ENCODE results near the gene APLP2.

The APLP2 gene

DNA sequence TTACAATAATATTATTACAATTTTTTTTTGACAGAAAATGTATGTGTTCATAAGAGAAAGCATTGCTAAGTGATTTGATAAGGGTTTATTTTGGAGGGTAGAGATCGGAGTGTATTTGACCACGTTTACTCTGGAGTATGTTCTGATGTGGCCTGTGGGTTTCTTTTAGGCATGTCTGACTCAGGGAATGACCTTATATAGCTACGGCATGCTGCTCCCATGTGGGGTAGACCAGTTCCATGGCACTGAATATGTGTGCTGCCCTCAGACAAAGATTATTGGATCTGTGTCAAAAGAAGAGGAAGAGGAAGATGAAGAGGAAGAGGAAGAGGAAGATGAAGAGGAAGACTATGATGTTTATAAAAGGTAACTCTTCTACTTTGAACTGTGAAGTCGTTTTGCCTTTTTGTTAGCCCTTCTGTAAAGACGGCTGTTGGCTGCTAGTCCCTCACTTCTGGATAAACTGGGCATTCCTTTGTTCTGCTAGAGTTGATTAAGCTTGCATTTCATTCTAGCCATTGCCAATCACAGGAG lies 51.8 kb downstream of the APLP2 start:
- DNase-seq: no peak

DNA sequence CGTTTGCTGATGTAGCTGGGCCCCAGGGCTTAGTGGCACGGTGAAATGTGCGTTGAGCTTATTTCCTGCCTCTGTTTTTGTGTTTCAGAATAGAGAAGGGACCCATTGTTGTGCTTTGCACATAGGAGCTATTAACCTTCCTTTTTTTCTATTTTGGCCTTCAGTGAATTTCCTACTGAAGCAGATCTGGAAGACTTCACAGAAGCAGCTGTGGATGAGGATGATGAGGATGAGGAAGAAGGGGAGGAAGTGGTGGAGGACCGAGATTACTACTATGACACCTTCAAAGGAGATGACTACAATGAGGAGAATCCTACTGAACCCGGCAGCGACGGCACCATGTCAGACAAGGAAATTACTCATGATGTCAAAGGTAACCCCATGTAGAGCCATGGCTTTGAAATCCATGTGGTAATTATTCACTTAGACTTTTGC lies 52.5 kb downstream of the APLP2 start:
- no peak for DNase-seq

DNA sequence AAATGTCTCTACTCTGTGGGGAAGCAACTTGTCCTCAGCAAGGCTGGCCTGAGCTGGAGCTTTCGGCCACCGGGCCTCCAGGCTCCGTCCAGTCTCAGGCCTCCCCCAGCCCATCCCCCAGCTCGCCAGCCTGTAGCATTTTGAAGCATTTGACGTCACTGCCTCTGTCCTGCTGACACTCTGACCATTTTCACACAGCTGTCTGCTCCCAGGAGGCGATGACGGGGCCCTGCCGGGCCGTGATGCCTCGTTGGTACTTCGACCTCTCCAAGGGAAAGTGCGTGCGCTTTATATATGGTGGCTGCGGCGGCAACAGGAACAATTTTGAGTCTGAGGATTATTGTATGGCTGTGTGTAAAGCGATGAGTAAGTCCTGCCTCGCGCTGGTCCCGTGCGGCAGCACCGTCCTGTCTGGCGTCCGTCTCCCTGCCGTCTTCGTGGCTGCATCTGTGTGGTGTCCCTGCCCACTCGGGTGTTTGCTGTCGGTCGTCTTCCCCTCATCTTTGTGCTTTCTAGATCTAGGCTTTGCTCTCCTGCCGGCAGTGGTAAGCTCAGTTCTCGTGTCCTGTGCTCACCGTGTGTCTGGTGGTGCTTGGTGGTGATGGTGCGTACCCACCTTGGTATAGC lies 53.8 kb downstream of the APLP2 start:
- no peak for DNase-seq

DNA sequence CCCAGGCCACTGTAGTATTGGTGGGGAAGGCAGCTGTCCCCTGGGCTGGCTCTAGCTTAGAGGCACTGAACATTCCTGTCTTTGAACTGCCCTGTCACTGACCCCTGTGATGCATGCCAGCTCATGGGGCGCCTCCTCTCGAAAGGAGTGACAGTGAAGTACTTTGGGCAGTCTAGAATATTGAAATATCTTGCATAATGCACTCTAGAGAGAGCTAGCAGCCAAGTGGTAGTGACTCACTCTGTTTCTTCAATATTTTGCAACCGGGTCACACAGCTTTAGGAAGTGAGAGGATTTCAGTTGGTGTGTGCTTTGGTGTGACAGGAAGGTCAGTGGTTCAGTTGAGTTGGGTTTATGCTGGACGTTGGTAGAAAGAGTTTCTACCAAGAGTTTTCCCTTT lies 54.4 kb downstream of the APLP2 start:
- DNase-seq: no peak

DNA sequence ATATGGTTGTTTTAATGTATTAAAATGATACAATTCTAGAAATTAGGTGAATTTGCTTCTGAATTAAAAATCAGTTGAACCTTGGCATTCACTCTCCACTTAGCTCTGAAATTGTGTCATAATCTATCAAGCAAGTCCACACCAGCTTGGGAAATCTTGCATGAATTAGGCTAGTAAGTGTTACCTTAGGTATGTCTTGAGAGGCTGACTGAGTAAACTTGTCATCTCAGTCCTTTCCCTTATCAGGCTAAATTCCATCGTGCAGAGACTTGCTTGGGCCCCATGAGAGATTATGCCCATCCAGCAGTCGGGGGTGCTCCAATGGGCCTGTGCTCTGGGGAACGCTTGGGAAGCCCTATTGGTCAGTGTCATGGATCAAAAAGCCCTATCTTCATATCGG lies 55.9 kb downstream of the APLP2 start:
- no peak for DNase-seq

DNA sequence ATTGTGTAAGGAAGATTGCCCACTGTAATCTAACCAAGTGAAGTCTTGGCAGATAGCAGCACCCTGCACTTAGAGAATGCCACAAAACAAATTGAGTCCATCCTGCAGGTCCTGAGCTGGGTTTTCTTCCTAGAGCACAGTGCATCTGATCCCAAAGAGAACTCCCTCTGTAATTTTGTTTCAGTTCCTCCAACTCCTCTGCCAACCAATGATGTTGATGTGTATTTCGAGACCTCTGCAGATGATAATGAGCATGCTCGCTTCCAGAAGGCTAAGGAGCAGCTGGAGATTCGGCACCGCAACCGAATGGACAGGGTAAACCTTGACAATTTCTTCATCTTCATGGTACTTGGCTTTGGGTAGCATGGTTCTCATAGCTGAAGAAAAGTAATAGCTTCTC lies 56.8 kb downstream of the APLP2 start:
- DNase-seq: no peak

DNA sequence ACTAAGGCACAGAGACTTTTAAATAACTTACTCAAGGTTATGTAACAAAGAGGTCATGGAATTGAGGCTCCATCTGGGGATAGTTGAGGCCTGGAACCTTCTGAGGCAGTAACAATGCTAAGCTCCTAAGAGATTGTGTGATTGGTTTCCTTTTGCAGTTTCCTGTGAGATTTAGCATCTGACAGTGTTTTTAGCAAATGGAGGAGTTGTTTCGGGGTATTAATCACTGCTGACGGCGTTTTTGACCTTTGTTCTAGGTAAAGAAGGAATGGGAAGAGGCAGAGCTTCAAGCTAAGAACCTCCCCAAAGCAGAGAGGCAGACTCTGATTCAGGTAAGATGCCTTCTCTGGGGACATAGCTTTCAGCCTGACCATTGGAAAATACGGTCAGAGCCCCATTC lies 57.8 kb downstream of the APLP2 start:
- DNase-seq: no peak

DNA sequence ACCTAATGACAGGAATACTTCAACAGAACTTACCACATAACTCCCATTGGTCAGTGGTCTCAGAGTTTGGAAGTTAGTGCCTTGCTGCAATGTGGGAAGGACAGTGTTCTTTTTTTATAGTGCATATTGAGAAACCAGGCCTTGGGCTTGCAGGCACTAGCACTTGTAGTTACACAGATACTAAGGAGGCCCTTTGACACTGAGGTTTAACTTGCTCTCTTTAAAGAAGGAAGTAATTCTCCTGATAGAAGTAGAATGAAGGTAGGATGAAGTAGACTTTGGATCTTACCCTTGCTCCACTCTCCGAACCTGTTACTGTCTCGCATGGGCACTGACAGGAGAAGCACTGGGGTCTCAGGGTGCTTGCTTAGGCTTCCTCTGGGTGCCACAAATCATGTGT lies 58.9 kb downstream of the APLP2 start:
- DNase-seq: no peak

DNA sequence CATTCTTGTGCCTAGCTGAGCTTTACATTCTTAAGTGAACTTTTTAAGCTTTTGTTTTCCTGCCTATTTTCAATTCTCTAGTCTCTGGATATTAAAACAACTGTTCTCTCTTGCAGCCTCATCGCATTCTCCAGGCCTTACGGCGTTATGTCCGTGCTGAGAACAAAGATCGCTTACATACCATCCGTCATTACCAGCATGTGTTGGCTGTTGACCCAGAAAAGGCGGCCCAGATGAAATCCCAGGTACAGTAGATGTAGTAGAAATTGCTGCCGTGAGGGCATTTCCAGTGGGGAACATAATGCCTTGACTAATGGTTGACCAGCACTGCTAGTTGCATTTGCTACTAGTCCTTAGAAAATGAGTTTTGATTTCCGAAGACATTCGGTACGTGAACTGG lies 60.2 kb downstream of the APLP2 start:
- DNase-seq: no peak

DNA sequence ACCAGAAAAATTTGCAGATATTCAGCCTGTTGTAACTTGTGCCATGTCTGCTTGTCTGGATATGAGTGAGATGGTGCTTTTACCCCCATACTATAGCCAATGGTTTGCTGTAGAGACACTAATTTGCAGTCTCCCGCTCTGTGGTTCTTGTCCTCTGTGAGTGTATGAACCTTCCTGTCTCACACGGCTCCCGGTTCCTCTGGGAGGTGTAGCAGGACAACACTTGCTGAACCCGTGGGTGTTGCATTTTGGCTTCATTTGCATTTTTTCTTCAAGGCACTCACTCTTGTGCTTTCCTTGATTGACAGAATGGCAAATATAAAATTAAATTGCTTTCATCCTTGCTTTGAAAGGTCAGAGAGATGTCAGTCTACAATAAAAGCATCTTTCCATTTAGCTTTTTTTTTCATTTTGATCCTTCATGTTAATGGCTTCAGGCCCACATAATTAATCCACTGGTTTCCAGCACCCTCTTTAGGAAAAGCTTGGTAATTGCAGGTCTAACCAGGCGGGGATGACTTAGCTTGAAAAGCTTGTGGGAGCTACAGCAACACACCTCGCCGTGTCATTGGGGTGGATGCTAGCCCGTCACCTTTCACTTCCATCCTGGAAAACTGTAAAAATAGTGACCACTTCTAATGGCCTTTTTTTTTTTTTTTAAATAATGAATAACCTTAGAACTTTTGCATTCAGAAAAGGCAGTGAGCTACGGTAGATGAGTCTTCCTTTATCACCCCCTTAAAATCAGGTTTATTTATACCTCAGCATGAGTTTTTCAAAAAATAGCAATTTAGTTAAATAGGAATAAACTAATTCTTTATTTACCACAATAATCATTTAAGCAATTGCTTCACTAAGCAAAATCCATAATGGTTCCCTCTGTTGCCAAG lies 62.5 kb downstream of the APLP2 start:
- no peak for DNase-seq

DNA sequence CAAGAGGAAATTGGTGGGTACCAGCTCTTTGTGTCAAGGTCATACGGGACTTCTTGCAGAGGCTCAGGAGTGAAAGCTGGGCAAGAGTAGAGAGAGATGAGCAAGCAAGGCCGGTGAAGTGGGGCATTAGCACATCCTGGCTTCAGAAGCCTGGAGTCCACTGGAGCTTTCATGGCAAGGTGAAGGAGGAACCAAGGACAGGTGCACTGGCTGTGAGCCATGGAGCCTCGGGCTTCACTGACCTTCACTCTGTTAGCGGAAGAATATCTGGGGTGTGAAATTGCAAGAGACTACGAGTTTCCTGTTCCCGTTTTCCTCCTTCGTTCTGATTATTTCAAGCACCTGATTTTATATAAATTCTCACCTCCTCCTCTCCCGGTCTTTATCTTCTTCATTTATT lies 64.0 kb downstream of the APLP2 start:
- DNase-seq: no peak

DNA sequence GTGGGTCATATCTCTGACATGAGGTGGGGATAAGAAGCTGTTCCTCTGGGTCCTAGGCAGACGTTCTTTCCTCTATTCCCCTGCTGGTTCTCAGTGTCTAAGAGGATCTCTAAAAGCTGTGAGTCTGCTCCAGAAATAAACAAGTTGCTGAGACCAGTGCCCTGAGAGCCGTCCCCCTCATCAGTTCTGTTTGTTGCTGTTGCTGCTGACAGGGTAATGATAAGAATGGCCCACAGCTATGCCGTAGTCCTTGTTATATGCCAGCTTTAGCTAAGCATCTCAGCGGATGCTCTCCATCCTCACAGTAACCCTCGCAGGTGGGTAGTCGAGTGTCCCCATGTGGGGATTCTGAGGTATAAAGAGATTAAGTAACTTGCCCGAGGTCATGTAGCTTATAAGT lies 66.4 kb downstream of the APLP2 start:
- no peak for DNase-seq

DNA sequence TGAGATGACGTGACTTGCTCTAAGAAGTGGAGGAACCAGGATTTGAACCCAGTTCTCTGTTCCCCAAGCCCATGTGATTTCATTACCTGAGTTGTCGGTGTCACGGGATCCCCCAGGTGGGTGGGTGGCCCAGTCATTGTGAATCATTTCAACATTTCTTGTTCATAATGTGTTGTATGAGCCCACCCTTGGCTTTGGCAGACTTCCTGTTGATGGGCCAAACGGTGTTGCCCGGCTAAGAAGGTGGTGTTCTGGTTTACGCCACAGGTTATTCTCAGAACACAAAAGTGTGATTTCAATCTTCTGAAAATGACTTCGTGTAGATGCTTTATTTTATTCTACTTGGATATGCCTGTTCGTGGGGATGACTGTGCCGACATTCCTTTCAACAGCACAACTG lies 68.3 kb downstream of the APLP2 start:
- DNase-seq: no peak

DNA sequence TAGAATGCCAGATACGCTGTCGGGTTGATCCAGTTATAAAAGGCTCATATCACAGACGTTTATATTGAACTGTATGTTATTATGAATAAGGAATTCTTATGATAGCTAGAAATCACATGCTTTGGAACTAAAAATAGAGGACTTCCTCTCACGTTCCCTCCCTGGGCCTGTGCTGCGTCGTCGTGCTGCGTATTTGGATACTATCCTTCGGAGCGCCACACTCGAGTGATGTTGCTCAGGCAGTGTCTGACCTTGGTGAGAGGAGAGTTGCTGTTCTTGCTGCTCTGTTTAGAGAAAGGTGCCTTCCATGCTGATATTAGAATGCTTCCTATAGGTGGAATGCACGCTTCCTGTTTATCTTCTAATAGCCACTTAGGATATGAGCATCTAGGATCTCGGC lies 69.7 kb downstream of the APLP2 start:
- no peak for DNase-seq

DNA sequence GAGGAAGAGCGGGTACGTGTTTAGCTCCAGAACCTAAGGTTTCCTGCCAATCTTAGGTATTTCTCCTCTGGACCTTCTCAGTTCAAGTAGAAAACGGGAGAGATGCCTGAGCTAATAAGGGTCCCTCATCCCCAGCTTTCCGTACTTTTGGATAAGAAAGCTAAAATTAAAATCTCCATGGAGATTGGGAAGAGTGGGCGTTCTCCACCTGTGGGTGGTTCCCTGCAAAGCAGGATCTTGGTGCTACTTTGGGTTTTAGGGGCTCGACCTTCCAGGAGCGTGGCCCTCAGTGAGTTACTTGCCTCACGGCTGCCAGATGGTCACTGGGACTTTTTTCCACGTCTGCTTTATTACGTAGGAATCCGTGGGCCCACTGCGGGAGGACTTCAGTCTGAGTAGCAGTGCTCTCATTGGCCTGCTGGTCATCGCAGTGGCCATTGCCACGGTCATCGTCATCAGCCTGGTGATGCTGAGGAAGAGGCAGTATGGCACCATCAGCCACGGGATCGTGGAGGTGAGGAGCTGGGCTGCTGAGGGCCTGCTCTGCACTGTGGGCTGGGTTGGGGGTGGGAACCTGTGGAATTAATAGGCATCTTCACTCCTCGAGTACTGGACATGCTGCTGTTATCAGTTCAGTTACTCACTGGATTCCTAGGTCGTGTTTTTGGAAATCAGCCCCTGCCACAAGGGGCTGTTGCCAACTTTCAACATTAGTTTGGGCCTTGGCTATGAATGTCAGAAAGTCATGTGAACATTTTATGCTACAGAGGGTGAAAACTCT lies 72.1 kb downstream of the APLP2 start:
- no peak for DNase-seq

DNA sequence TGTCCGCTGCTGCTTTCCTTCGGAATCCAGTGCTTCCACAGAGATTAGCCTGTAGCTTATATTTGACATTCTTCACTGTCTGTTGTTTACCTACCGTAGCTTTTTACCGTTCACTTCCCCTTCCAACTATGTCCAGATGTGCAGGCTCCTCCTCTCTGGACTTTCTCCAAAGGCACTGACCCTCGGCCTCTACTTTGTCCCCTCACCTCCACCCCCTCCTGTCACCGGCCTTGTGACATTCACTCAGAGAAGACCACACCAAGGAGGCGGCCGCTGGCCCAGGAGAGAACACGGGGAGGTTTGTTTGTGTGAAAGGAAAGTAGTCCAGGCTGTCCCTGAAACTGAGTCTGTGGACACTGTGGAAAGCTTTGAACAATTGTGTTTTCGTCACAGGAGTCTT lies 74.4 kb downstream of the APLP2 start:
- no peak for DNase-seq

DNA sequence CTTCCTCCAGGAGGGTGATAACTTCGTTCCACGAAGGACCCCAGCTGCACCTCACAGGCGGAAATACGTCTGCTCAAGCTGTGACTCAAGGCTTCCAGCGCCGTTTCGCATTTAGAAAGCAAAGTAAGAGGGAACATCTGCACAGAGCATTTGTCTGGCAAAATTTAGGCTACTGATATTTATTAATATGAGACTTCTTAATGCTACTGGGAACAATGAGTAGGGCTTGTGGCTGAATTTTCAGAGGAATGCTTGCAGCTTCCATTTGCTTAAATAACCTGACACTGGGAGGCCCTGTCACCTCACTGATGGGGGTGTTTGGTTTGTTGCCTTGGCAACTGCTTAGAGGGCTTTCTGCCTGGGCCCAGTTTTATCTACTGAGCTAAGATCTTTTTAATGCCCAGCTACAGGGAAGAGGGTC lies 75.2 kb downstream of the APLP2 start:
- DNase-seq: no peak

DNA sequence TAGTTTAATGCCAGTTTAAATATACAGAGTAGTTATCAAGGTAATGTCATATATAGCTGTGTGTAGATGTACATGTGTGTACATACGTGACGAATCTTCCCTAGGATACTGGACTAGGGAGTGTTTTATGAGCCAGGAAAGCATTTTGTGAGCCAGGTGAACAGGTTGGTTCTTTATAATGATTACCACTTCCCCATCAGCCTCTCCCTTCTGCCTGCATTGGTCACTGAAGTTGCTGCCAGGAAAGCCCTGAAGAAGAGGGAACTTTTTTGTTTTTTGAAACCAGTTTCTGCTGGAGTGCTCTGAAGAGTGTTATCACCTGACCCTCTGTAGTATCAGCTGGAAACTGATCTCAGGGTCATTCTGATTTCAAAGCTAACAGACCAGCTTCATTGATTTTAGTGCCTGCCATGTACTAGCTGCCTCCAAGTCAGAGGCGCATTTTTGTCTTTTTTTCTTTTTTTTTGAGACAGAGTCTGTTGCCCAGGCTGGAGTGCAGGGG lies 75.7 kb downstream of the APLP2 start:
- DNase-seq: no peak

DNA sequence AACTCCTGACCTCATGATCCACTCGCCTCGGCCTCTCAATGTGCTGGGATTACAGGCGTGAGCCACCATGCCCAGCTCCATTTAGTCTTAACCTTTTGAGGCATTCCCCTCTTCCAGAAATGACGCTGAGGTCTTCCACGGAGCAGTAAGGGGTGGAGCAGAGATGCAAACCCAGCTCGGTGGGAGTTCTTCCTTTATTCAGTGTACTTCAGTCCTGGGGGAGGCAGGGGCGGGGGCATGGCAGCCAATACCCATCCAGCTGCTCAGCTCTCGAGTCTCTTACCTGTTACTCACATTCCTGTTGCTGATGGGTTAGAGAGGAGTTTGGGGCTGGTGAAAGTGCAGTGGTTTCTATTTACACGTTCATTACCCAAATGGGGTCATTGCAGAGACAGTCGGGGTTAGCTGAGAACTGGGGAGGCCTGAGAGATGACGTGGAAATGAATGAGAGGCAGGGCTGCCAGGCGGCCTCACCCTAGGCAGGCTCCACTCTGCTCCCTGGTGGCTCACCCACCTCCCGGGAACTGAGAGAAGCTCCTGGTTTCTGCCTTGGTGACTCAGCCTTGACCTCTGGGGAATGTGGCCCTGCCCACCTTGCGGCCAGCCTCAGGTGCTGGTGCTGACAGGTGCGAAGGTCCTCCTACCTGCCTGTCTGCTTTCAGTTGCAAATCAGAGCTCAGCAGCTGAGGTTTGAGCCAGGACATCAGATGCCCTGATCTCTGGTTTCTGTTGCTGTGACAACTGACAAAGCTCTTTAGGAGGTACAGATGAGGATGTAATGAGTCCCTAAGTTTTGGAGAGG lies 76.5 kb downstream of the APLP2 start:
- DNase-seq: no peak

DNA sequence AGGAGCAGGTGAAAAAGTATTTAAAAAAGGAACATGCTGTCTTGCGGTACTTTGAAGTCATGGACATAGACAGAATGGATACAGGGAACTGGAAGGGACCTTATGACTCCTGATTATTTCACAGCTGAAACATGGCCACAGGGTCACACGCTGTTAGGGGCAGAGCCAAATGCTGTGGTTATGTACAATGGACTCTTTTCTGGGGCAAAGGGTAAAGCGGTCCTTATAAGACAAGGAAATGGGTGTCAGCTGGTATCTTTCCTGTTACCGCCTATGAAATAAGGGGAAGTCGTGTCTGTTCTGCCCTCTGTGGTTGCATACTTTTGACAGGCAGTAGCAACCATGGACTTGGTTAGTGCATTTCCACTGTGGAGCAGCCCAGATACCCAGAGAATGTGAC lies 77.1 kb downstream of the APLP2 start:
- DNase-seq: no peak

DNA sequence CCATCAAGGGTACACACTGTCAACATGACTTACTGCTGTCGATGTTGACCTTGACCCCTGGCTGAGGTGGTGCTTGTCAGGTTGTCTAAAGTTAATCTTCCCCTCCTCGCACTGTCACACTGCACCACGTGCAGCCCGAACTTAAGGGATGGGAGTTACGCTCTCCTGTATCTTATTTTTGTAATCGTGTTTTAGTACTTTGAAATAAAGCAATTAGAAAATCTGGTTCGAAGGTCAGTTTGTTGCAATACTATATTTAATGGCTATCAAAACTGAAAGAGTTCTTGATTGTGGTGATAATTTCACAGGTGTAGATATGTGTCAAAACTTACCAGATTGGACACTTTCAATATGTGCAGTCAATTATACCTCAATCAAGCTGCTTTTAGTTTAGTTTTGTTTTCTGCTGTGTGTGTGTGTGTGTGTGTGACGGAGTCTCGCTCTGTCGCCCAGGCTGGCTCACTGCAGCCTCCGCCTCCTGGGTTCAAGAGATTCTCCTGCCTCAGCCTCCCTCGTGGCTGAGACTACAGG lies 79.2 kb downstream of the APLP2 start:
- DNase-seq: no peak

DNA sequence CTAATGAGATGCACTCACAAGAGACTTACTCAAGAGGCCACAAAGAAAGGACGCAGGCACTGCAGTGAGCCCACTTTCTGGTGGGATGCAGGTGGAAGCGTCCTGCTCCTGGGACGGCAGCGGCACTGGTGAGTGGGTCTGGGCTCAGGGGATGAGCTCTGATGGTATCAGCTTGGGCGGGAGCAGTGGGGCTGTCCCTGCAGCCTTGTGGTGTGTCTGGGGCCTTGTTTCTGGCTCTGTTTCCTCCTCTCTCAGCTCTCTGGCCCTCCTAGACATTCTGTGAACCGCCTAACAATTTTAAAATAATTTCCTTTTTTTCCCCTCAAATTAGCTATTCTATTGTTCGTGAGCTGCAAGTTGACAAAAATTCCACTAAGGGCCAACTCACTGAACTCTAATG lies 81.1 kb downstream of the APLP2 start:
- DNase-seq: no peak

Measured in right forelimb (tissue), 1 donor.